Upper lobe of left lung (tissue), 6 donors: ENCODE measurements around the gene TBX19. TPM values are rescaled to one million over a fixed set of nuclear protein-coding genes. Genes with fewer than 3 reads are reported as not detected.
A peak's percentile ranks its signal among the peaks of the same experiment; 100 is the strongest.

Experiments used
- ATAC-seq, 2 donors: fragments of 200-7000 bp; cut with Tn5 transposase; one replicate each; pipeline ENCODE4 v1.9.1; 2022; ENCODE audit warnings: mild to moderate bottlenecking in 2 of 2, moderate library complexity in 2 of 2; ENCODE audit not compliant: low FRiP score in 2 of 2
- DNase-seq, 2 donors: peaks; one replicate each; pipeline ENCODE4 v3.0.0-alpha.2; 2019 to 2020
- H3K27ac ChIP-seq, 4 donors: fragments of 200-600 bp; sonication (generic); one replicate each; pipeline ENCODE4 v1.5.1; 2016 to 2019
- H3K27me3 ChIP-seq, 4 donors: fragments of 200-600 bp; sonication (generic); one replicate each; pipeline ENCODE4 v1.5.1; 2017 to 2019
- H3K36me3 ChIP-seq, 4 donors: fragments of 200-600 bp; sonication (generic); one replicate each; pipeline ENCODE4 v1.5.1; 2016 to 2019
- H3K4me1 ChIP-seq, 4 donors: fragments of 200-600 bp; sonication (generic); one replicate each; pipeline ENCODE4 v1.5.1; 2018 to 2019
- H3K4me3 ChIP-seq, 4 donors: fragments of 200-600 bp; sonication (generic); one replicate each; pipeline ENCODE4 v1.5.1; 2017 to 2019; ENCODE audit warnings: mild to moderate bottlenecking in 2 of 4, moderate library complexity in 1 of 4
- H3K9me3 ChIP-seq, 4 donors: fragments of 200-600 bp; sonication (generic); one replicate each; pipeline ENCODE4 v1.5.1; 2018 to 2019
- CTCF ChIP-seq, 6 experiments: fragments of 450-650 bp in 4 of 6; fragments of 200-600 bp in 2 of 6; sonication (generic) in 2 of 6; IDR thresholded peaks; one replicate each; pipeline ENCODE4 v1.5.1; 2016 to 2019; ENCODE audit warnings: antibody characterized with exemption in 6 of 6
- EP300 ChIP-seq, 4 donors: sonication (generic); formaldehyde crosslinking; IDR thresholded peaks; one replicate each; pipeline ENCODE4 v1.5.1; 2017; ENCODE audit warnings: antibody characterized with exemption in 4 of 4, control low read depth in 2 of 4
- POLR2A ChIP-seq, 4 donors: fragments of 450-650 bp; IDR thresholded peaks; one replicate each; pipeline ENCODE4 v1.5.1; 2016 to 2017; ENCODE audit warnings: antibody characterized with exemption in 4 of 4, mild to moderate bottlenecking in 2 of 4
- POLR2AphosphoS5 ChIP-seq, 2 donors: sonication (generic); formaldehyde crosslinking; IDR thresholded peaks; one replicate each; pipeline ENCODE4 v1.5.1; 2017; ENCODE audit warnings: antibody characterized with exemption in 2 of 2
- WGBS, 2 donors: methylation state at CpG; one replicate each; pipeline ENCODE4 v1.1.5; 2017 to 2018; 5-methylcytosine and 5-hydroxymethylcytosine counted together
- total RNA-seq, 6 donors: library from RNA; depleted of rRNA in 4 of 6; stranded (reverse); fragments of >200 nt in 4 of 6; gene quantifications; one replicate each; pipeline versions ENCODE4 v1.1.0 to v1.2.1, GENCODE V29; 2016 to 2021
- donor health status: DM: no; HTN: no; CAD: no; lungs with moderate emphysema.
- donor health status: DM: no; HTN: yes; CAD: no; lungs with severe emphysema.

TBX19 gene
- total RNA-seq, 6 donors from 2014 or later, result 0.91 to 6.3 (median 2.4) TPM

DNA sequence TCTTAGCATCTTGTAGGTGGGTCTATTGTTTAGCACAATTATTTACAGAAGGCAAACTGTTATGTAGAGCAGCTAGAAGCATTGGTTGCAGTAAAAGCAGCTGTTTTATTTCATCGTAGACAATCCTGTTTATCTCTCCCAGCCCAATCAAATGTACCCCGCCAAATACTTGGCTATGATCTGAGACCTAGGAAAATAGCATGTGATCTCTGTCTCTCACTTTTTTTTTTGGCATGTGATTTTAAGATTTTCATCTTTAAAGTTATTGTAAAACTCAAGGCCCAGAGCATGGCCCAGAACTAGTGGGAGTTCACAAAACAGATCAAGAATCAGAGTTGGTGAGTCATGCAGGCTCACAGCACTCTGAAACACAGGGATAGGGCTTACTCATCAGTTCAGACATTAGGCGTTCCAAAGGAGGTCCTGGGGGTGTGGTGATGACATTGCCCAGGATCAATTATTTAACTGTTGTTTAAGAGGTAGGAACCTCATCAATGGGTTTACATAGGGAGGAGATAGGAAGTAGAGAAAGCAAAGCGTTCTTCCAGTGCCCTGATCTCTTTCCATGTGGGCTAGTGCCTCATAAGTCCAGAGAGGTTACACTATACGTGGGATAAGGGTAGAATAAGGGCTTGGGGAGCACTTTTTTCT is 40.2 kb downstream of the TBX19 start:
- DNase-seq (no peak), ATAC-seq (peak; percentile 82 to 95)
- Histone ChIP-seq H3K4me1 (no peaks in the 10 kb centered on the region), H3K9me3 (no peaks in the 10 kb centered on the region), H3K27ac (peak overlapping the region in 2 of 4 donors; percentile 38 to 55), H3K27me3 (no peaks in the 10 kb centered on the region), H3K36me3 (no peaks in the 10 kb centered on the region), H3K4me3 (no peak overlapping the region)
- 59 to 70% methylated on average over 5 of the region's 5 CpGs for WGBS, 2 donors
- TF ChIP-seq POLR2AphosphoS5 (IDR thresholded peaks at IDR 0.05) (no peak), EP300 (IDR thresholded peaks at IDR 0.05) (no peak), POLR2A (IDR thresholded peaks at IDR 0.05) (no peak), CTCF (IDR thresholded peaks at IDR 0.05) (no peak)

DNA sequence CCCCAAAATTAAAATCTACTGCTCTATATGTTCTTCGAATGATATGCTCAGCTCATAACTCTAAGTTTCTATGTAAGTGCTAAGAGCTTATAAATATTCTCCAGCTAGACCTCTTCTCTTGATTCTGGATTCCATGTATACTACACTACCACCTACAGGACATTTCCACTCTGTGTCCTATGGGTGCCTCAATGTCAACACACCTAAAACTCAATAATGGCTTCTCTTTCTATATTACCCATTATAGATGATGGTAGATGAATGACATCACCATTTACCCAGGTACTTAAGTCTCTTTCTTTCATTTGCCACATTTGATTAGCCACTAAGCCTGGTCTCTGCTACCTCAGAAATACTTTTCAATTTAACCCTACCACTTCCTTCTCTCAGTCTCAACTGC is 41.3 kb downstream of the TBX19 start:
- DNase-seq, result no peak
- Histone ChIP-seq H3K4me3 (no peak overlapping the region), H3K27ac (no peak overlapping the region), H3K27me3 (no peaks in the 10 kb centered on the region), H3K9me3 (no peaks in the 10 kb centered on the region), H3K36me3 (no peaks in the 10 kb centered on the region), H3K4me1 (no peaks in the 10 kb centered on the region)
- TF ChIP-seq EP300 (IDR thresholded peaks at IDR 0.05) (no peak), POLR2AphosphoS5 (IDR thresholded peaks at IDR 0.05) (no peak), CTCF (IDR thresholded peaks at IDR 0.05) (peak in 2 of 6 experiments; percentile 28 to 38), POLR2A (IDR thresholded peaks at IDR 0.05) (no peak)
- WGBS, 2 donors, result 35 to 86% methylated on average over 1 of the region's 1 CpG
- ATAC-seq, result no peak

DNA sequence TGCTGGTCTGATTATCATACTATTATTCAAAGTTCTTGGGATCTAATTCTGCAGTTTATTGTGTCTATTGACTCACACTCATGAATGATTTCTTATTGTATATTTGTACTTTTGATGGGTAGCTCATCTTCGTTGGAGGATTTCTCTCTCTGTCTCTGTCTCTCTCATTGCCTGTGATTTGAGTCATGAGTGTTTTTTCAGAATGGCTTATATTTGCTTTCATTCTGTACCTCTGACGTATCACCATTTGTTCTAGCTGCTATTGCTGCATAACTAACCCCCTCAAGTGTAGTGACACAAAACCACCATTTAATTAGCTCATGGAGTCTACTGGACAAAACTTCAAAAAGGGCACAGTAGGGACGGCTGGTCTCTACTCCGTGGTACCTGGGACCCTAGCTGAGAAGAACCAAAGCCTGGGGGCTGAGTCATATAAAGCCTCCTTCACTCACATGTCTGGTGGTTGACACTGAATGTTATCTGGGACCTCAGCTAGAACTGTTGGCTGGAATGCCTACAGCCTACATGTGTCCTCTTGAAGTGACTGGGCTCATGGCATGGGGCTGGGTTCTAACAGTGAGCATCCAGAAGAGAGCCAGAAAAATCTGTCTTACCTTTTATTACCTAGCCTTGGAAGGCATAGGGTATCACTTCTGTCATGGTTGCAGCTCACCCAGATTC is 44.2 kb downstream of the TBX19 start:
- Histone ChIP-seq H3K4me3 (no peak overlapping the region), H3K36me3 (no peaks in the 10 kb centered on the region), H3K27ac (no peak overlapping the region), H3K27me3 (no peaks in the 10 kb centered on the region), H3K9me3 (no peaks in the 10 kb centered on the region), H3K4me1 (no peaks in the 10 kb centered on the region)
- WGBS, 2 donors, result 91 to 94% methylated on average over 4 of the region's 4 CpGs
- ATAC-seq (no peak), DNase-seq (no peak)
- no peak for TF ChIP-seq POLR2AphosphoS5 (IDR thresholded peaks at IDR 0.05)
- no peak for TF ChIP-seq EP300 (IDR thresholded peaks at IDR 0.05)
- TF ChIP-seq CTCF (IDR thresholded peaks at IDR 0.05), result no peak
- no peak for TF ChIP-seq POLR2A (IDR thresholded peaks at IDR 0.05)

DNA sequence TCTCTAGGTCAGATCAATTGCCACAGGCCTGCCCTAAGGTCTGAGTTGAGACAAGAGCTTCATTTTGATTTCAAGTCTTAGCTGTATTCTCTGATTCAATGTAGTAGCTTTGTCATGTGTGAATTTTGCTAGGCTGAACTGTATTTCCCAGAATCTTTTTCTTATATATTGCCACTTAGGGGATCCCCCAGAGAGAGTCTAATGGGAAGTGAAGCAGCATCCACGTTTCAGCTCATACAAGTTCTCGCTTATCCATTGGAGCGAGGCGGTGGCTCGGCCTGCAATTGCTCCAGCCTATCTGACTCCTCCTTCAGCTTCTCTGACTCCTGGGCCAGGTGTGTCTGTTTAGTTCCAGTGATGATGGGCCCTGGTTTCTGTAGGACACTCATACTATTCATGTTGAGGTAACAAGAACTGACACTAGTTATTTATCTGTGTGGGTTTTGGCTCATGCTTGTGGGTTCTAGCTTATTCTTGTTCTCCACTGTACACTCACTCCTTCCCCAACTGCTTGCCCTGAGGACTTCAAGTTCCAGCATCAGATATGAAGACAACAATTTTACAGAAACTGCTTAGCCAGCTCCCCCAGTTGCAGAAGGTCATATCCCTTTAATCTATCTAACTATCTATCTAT is 48.2 kb downstream of the TBX19 start:
- Histone ChIP-seq H3K36me3 (no peaks in the 10 kb centered on the region), H3K4me3 (no peak overlapping the region), H3K27ac (no peak overlapping the region), H3K9me3 (no peaks in the 10 kb centered on the region), H3K27me3 (no peaks in the 10 kb centered on the region), H3K4me1 (no peaks in the 10 kb centered on the region)
- WGBS, 2 donors, result 94 to 96% methylated on average over 5 of the region's 5 CpGs
- DNase-seq, result no peak
- no peak for TF ChIP-seq POLR2A (IDR thresholded peaks at IDR 0.05)
- TF ChIP-seq EP300 (IDR thresholded peaks at IDR 0.05), result no peak
- TF ChIP-seq POLR2AphosphoS5 (IDR thresholded peaks at IDR 0.05), result no peak
- no peak for TF ChIP-seq CTCF (IDR thresholded peaks at IDR 0.05)
- no peak for ATAC-seq
